Neural cell (in vitro differentiated cells): ENCODE data around the gene PTGER4. TPM values are rescaled to one million over a fixed set of nuclear protein-coding genes. Genes with fewer than 3 reads are reported as not detected.

ENCODE experiments used
- H2AFZ ChIP-seq: fragments of 200-600, 300-800 bp; sonication (generic), shearing (Covaris generic); 2 replicates; pipeline ENCODE4 v1.6.0; 2014; ENCODE audit warnings: low read depth, mild to moderate bottlenecking, antibody characterized with exemption, low read length, moderate library complexity
- H3F3A ChIP-seq: fragments of 200-600 bp; shearing (Covaris generic); 2 replicates; pipeline ENCODE4 v1.6.1; 2016; ENCODE audit warnings: mild to moderate bottlenecking, moderate library complexity, mixed read lengths, antibody characterized with exemption, low read length; ENCODE audit not compliant: insufficient read depth, poor library complexity, severe bottlenecking
- H3K27ac ChIP-seq: fragments of 200-600, 300-800 bp; sonication (generic), shearing (Covaris generic); 2 replicates; pipeline ENCODE4 v1.5.1; 2014; ENCODE audit warnings: mild to moderate bottlenecking, low read length, moderate library complexity
- H3K27me3 ChIP-seq: fragments of 300-800, 200-600 bp; sonication (generic), shearing (Covaris generic); 2 replicates; pipeline ENCODE4 v1.6.0; 2014; ENCODE audit warnings: mild to moderate bottlenecking, low read depth, low read length, moderate library complexity; ENCODE audit not compliant: insufficient read depth
- H3K36me3 ChIP-seq: fragments of 300-800, 200-600 bp; sonication (generic), shearing (Covaris generic); 2 replicates; pipeline ENCODE4 v1.5.1; 2014; ENCODE audit warnings: mild to moderate bottlenecking, antibody characterized with exemption, low read length, moderate library complexity; ENCODE audit not compliant: insufficient read depth
- H3K4me2 ChIP-seq: fragments of 300-800, 200-600 bp; sonication (generic), shearing (Covaris generic); 2 replicates; pipeline ENCODE4 v1.6.0; 2014; ENCODE audit warnings: mild to moderate bottlenecking, low read length
- H3K4me3 ChIP-seq: fragments of 300-800, 200-600 bp; sonication (generic), shearing (Covaris generic); 2 replicates; pipeline ENCODE4 v1.5.1; 2014; ENCODE audit warnings: mild to moderate bottlenecking, low read length, moderate library complexity
- H3K79me2 ChIP-seq: fragments of 200-600 bp; shearing (Covaris generic); replicated peaks from 2 replicates; pipeline ENCODE4 v1.6.0; 2014; ENCODE audit warnings: mild to moderate bottlenecking, low read length, moderate library complexity; ENCODE audit not compliant: insufficient read depth
- H3K9ac ChIP-seq: fragments of 300-800, 200-600 bp; sonication (generic), shearing (Covaris generic); 2 replicates; pipeline ENCODE4 v1.6.1; 2016; ENCODE audit warnings: mild to moderate bottlenecking, low read length, mixed read lengths
- H3K9me2 ChIP-seq: fragments of 200-600 bp; shearing (Covaris generic); 2 replicates; pipeline ENCODE4 v1.6.1; 2016; ENCODE audit warnings: mild to moderate bottlenecking, low read length, mixed read lengths; ENCODE audit not compliant: insufficient read depth
- H3K9me3 ChIP-seq: fragments of 200-600, 300-800 bp; sonication (generic), shearing (Covaris generic); 2 replicates; pipeline ENCODE4 v1.6.1; 2016; ENCODE audit warnings: mild to moderate bottlenecking, mixed run types, low read length, moderate library complexity, mixed read lengths
- H4K20me1 ChIP-seq: fragments of 200-600 bp; shearing (Covaris generic); 2 replicates; pipeline ENCODE4 v1.6.1; 2016; ENCODE audit warnings: mild to moderate bottlenecking, mixed run types; ENCODE audit not compliant: insufficient read depth
- EP300 ChIP-seq: fragments of 450-650 bp; conservative IDR thresholded peaks from 2 replicates; pipeline ENCODE4 v1.6.1; 2014; ENCODE audit warnings: antibody characterized with exemption, mild to moderate bottlenecking, moderate library complexity; ENCODE audit not compliant: poor library complexity, severe bottlenecking
- EZH2 ChIP-seq: fragments of 200-600, 300-800 bp; shearing (Covaris generic), sonication (generic); IDR thresholded peaks from 2 replicates; pipeline ENCODE4 v1.6.1; 2014; ENCODE audit warnings: antibody characterized with exemption, low read length, borderline replicate concordance, mild to moderate bottlenecking; ENCODE audit not compliant: insufficient read depth, poor library complexity, severe bottlenecking
- MXI1 ChIP-seq: fragments of 450-650 bp; conservative IDR thresholded peaks from 2 replicates; pipeline ENCODE4 v1.6.1; 2014; ENCODE audit warnings: antibody characterized with exemption, mild to moderate bottlenecking; ENCODE audit not compliant: poor library complexity, severe bottlenecking
- POLR2AphosphoS5 ChIP-seq: IDR thresholded peaks from 2 replicates; pipeline ENCODE4 v1.6.1; 2012
- RAD21 ChIP-seq: fragments of 450-650 bp; conservative IDR thresholded peaks from 2 replicates; pipeline ENCODE4 v1.6.1; 2014; ENCODE audit warnings: antibody characterized with exemption, mild to moderate bottlenecking, moderate library complexity
- SMC3 ChIP-seq: fragments of 450-650 bp; conservative IDR thresholded peaks from 2 replicates; pipeline ENCODE4 v1.6.1; 2014; ENCODE audit warnings: antibody characterized with exemption, mild to moderate bottlenecking, moderate library complexity; ENCODE audit not compliant: poor library complexity
- TAF1 ChIP-seq: IDR thresholded peaks from 2 replicates; pipeline ENCODE4 v1.6.1; 2012; ENCODE audit warnings: low read depth
- polyA plus RNA-seq: library from polyadenylated mRNA; depleted of rRNA; stranded (reverse); fragments of >200 nt; gene quantifications from 2 replicates; pipeline ENCODE4 v1.2.3, GENCODE V29; 2014
- TF ChIP-seq, protein P1 (sequence below): fragments of 450-650 bp; IDR thresholded peaks from 2 replicates; pipeline ENCODE4 v1.5.1; 2014; ENCODE audit warnings: antibody characterized with exemption, mild to moderate bottlenecking, moderate library complexity; ENCODE audit not compliant: poor library complexity, severe bottlenecking
- TF ChIP-seq, protein P2 (sequence below): IDR thresholded peaks from 2 replicates; pipeline ENCODE4 v1.6.1; 2012; ENCODE audit warnings: borderline replicate concordance

Gene PTGER4
- polyA plus RNA-seq, 1 donor from 2014 or later = 6.2 TPM

DNA sequence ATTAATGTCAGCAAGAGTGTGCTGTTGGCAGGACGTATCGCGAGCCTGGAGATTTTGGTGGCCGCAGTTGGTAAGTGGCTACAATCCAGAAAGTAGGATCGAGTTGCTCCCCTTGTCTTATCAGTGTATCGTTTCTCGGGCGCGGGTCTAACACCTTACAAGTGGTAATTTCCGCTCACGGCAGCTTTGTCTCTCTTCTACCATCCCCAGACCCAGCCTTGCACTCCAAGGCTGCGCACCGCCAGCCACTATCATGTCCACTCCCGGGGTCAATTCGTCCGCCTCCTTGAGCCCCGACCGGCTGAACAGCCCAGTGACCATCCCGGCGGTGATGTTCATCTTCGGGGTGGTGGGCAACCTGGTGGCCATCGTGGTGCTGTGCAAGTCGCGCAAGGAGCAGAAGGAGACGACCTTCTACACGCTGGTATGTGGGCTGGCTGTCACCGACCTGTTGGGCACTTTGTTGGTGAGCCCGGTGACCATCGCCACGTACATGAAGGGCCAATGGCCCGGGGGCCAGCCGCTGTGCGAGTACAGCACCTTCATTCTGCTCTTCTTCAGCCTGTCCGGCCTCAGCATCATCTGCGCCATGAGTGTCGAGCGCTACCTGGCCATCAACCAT, 1.1 kb downstream of the PTGER4 start:
- no peak overlapping the region for H3K27ac ChIP-seq
- no peaks in the 10 kb centered on the region for H3K79me2 ChIP-seq
- H3F3A ChIP-seq = no peaks in the 10 kb centered on the region
- no peak overlapping the region for H3K4me2 ChIP-seq
- peaks cover 5% of the 10 kb centered on the region for H3K9me3 ChIP-seq
- no peaks in the 10 kb centered on the region for H3K36me3 ChIP-seq
- TF ChIP-seq RAD21 = no peak
- TF ChIP-seq, protein P1, sequence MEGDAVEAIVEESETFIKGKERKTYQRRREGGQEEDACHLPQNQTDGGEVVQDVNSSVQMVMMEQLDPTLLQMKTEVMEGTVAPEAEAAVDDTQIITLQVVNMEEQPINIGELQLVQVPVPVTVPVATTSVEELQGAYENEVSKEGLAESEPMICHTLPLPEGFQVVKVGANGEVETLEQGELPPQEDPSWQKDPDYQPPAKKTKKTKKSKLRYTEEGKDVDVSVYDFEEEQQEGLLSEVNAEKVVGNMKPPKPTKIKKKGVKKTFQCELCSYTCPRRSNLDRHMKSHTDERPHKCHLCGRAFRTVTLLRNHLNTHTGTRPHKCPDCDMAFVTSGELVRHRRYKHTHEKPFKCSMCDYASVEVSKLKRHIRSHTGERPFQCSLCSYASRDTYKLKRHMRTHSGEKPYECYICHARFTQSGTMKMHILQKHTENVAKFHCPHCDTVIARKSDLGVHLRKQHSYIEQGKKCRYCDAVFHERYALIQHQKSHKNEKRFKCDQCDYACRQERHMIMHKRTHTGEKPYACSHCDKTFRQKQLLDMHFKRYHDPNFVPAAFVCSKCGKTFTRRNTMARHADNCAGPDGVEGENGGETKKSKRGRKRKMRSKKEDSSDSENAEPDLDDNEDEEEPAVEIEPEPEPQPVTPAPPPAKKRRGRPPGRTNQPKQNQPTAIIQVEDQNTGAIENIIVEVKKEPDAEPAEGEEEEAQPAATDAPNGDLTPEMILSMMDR = peak; percentile 0
- H3K9ac ChIP-seq = no peak overlapping the region
- no peaks in the 10 kb centered on the region for H4K20me1 ChIP-seq
- no peaks in the 10 kb centered on the region for H3K9me2 ChIP-seq
- no peak overlapping the region for H2AFZ ChIP-seq
- peaks cover 54% of the 10 kb centered on the region for H3K27me3 ChIP-seq
- peak overlapping the region; percentile 74 for H3K4me3 ChIP-seq

DNA sequence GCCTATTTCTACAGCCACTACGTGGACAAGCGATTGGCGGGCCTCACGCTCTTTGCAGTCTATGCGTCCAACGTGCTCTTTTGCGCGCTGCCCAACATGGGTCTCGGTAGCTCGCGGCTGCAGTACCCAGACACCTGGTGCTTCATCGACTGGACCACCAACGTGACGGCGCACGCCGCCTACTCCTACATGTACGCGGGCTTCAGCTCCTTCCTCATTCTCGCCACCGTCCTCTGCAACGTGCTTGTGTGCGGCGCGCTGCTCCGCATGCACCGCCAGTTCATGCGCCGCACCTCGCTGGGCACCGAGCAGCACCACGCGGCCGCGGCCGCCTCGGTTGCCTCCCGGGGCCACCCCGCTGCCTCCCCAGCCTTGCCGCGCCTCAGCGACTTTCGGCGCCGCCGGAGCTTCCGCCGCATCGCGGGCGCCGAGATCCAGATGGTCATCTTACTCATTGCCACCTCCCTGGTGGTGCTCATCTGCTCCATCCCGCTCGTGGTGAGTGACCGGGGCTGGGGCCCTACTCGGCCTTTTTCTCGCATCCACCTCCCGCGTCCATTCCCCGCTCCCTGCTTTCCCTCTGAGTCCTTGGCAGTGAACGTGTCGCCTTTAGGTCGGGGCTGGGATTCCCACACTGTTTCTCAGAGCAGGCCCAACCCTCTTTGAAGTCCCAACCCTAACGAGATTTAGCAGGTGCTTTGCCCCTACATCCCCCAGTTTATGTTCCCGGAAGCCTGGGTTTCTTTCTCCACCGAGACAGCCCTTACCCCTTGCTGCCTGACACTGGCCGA, 1.8 kb downstream of the PTGER4 start:
- Histone ChIP-seq H3K27me3 (peaks cover 54% of the 10 kb centered on the region), H3K9me3 (peaks cover 5% of the 10 kb centered on the region), H3K4me2 (no peak overlapping the region), H2AFZ (no peak overlapping the region), H3F3A (no peaks in the 10 kb centered on the region), H3K27ac (no peak overlapping the region), H3K79me2 (no peaks in the 10 kb centered on the region), H3K4me3 (peak overlapping the region; percentile 74), H3K36me3 (no peaks in the 10 kb centered on the region), H3K9ac (no peak overlapping the region), H4K20me1 (no peaks in the 10 kb centered on the region), H3K9me2 (no peaks in the 10 kb centered on the region)
- TF ChIP-seq RAD21 = no peak
- TF ChIP-seq TAF1 = no peak
- no peak for TF ChIP-seq EP300

DNA sequence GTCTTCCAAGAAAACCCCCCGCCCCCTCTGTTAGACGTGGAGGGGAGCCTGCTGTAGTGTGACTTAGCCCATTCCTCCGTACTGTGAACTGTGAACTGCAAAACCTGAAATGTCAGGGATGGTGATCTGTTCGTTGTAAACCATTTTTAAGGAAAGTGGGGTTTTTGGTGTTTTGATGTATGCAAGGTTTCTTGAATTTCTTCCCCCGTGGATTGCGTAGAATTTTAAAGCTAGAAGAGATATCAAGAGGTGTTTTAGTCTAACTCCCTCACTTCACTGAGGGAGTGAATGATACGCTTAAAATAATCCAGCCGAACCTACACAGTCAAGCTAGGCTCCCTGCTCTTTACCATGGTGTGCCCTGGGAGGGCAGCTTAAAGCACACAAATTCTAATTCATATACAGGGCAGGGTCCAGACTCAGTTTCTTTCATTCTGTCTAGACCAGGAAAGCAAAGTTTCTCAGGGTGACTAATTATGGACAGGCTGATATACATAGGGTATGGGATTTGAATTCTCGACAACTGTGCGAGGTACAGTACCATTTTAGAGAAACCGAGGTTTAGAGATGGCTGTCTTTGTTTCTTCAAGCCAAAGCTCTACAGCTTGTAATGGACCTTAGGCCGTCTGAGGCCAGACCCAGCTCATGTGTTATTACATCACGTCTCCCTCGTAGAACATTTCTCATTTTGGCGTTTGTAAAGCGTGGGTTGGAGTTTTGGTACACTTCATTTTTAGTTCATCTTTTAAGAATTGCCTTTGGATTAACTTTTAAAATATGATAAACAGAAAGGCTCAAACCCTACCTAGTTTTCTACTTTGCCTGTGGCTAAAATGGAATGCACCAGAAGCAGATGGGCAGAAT, 2.7 kb downstream of the PTGER4 start:
- Histone ChIP-seq H3K27ac (no peak overlapping the region), H3K9me2 (no peaks in the 10 kb centered on the region), H3K9ac (no peak overlapping the region), H3K4me2 (no peak overlapping the region), H2AFZ (no peak overlapping the region), H3F3A (no peaks in the 10 kb centered on the region), H3K36me3 (no peaks in the 10 kb centered on the region), H4K20me1 (no peaks in the 10 kb centered on the region), H3K4me3 (peak overlapping the region; percentile 74), H3K9me3 (peaks cover 5% of the 10 kb centered on the region), H3K27me3 (peaks cover 54% of the 10 kb centered on the region), H3K79me2 (no peaks in the 10 kb centered on the region)
- TF ChIP-seq SMC3 (no peak), RAD21 (no peak), EZH2 (no peak), EP300 (no peak), MXI1 (no peak), TAF1 (no peak), POLR2AphosphoS5 (no peak)
- TF ChIP-seq, protein P1 = no peak
- TF ChIP-seq, protein P2, sequence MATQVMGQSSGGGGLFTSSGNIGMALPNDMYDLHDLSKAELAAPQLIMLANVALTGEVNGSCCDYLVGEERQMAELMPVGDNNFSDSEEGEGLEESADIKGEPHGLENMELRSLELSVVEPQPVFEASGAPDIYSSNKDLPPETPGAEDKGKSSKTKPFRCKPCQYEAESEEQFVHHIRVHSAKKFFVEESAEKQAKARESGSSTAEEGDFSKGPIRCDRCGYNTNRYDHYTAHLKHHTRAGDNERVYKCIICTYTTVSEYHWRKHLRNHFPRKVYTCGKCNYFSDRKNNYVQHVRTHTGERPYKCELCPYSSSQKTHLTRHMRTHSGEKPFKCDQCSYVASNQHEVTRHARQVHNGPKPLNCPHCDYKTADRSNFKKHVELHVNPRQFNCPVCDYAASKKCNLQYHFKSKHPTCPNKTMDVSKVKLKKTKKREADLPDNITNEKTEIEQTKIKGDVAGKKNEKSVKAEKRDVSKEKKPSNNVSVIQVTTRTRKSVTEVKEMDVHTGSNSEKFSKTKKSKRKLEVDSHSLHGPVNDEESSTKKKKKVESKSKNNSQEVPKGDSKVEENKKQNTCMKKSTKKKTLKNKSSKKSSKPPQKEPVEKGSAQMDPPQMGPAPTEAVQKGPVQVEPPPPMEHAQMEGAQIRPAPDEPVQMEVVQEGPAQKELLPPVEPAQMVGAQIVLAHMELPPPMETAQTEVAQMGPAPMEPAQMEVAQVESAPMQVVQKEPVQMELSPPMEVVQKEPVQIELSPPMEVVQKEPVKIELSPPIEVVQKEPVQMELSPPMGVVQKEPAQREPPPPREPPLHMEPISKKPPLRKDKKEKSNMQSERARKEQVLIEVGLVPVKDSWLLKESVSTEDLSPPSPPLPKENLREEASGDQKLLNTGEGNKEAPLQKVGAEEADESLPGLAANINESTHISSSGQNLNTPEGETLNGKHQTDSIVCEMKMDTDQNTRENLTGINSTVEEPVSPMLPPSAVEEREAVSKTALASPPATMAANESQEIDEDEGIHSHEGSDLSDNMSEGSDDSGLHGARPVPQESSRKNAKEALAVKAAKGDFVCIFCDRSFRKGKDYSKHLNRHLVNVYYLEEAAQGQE = no peak
